ENCODE results near the gene ZNF263.

- TF ChIP-seq POLR2A (IDR thresholded peaks at IDR 0.05; ENCODE audit: borderline replicate concordance, extremely low read depth, insufficient read depth, insufficient read length) (no peak), POLR2AphosphoS5 (IDR thresholded peaks at IDR 0.05; ENCODE audit: low read depth, low read length) (no peak), CTCF (IDR thresholded peaks at IDR 0.05 in 2 of 3, conservative IDR thresholded peaks at IDR 0.05 in 1 of 3; ENCODE audit: borderline replicate concordance in 1 of 3, insufficient read depth in 1 of 3, low read depth in 2 of 3, low read length in 2 of 3) (no peak), ATF3 (IDR thresholded peaks at IDR 0.05) (no peak), EZH2 (IDR thresholded peaks at IDR 0.05) (no peak), YY1 (IDR thresholded peaks at IDR 0.05; ENCODE audit: extremely low read depth, insufficient replicate concordance, low read depth, low read length) (no peak), JUND (IDR thresholded peaks at IDR 0.05) (no peak), ZFX (IDR thresholded peaks at IDR 0.05) (no peak), ELF1 (IDR thresholded peaks at IDR 0.05; ENCODE audit: borderline replicate concordance, low read depth) (no peak), SRF (IDR thresholded peaks at IDR 0.05; ENCODE audit: low read depth) (no peak), EZH2phosphoT487 (IDR thresholded peaks at IDR 0.05; ENCODE audit: borderline replicate concordance) (no peak), ZBTB33 (IDR thresholded peaks at IDR 0.05; ENCODE audit: extremely low read depth, insufficient replicate concordance, low read length) (no peak), MAX (IDR thresholded peaks at IDR 0.05) (no peak)
Measured at GRCh38 chr16:3274490-3274889, 8.8 kb upstream of the ZNF263 start.
